GM13976 (cell line): ENCODE measurements around the gene GNAQ.

ENCODE experiments used
- DNase-seq: peaks from one replicate; pipeline ENCODE4 v3.0.0; 2012; ENCODE audit warnings: low spot score
- CTCF ChIP-seq: IDR thresholded peaks from 2 replicates; pipeline ENCODE4 v1.5.1; 2012; ENCODE audit warnings: borderline replicate concordance, mild to moderate bottlenecking; ENCODE audit not compliant: insufficient read depth; ENCODE audit errors: extremely low read depth, missing control alignments, control extremely low read depth
- in situ Hi-C: fragments of 300-500 bp; cut with MboI; formaldehyde crosslinking; loops from one replicate; pipeline ENCODE4 v1.12.0; 2022; ENCODE audit warnings: low sequenced_read_pairs, mixed read lengths, inconsistent platforms; ENCODE audit not compliant: unreplicated experiment

GNAQ gene

GRCh38 chr9:77981332-77981731 lies 50.3 kb downstream of the GNAQ start:
- in situ Hi-C loops, result no loop called here
- DNase-seq, result no peak
- no peak for TF ChIP-seq CTCF

DNA sequence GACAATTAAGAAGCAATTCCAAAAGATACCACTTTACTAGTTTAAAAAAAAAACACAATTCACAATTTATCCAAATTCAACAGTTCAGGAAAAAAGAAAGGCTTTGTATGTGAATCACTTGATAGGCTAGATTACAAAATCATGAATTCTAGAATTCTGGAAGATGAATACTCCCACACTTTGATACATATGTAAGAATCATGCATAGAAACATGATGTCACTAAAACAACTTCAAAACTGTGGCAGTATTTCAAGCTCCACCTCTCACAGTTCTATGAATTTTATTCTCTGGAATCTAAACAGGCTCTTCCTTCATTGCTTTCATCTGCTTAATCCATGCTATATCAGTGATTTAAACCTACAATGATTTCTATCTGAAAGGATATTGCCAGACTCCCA lies 51.0 kb downstream of the GNAQ start:
- no peak for TF ChIP-seq CTCF
- no peak for DNase-seq
- in situ Hi-C loops, result no loop called here

GRCh38 chr9:77978086-77978781 lies 53.4 kb downstream of the GNAQ start:
- no peak for TF ChIP-seq CTCF
- DNase-seq, result peak; percentile 12
- in situ Hi-C loops, result no loop called here

GRCh38 chr9:77977210-77977611 lies 54.4 kb downstream of the GNAQ start:
- DNase-seq, result peak; percentile 13
- TF ChIP-seq CTCF, result peak; percentile 20
- in situ Hi-C loops, result no loop called here

DNA sequence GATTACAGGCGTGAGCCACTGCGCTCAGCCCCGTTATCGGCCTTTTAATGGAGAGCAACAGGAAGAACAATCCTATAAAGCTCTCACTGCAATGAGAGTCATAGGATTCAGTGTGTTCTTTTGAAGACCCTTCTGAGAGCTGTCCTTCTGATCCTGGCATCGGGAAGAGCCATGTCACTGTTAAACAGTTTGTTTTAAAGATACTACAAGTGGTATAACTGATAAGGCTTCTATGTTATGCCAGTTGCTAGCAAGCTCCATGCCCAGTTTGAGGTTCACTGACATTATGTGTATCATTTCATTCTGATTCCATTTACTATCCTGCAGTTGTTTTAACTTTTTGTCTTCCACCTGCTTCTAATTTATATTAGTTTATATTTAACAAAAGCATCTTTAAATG lies 55.8 kb downstream of the GNAQ start:
- no peak for TF ChIP-seq CTCF
- in situ Hi-C loops, result no loop called here
- DNase-seq, result no peak

DNA sequence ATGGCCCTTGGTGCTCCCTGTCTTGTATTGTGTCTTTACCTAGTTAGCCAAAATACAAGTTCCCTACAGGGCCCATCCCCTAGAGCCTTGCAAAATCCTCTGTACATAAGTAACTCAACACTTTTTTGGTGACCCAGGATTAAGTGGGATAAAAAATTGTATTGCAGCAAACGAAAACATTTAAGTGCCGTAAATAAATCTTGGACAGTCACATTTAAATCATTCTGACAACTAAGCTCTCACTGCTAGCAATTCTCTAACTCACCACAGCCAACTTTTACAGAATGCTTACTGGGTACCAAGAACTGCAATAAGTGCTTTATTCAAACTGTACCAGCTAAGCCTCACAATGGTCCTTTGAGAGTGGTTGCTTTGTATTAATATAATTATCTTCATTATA lies 56.6 kb downstream of the GNAQ start:
- in situ Hi-C loops, result no loop called here
- TF ChIP-seq CTCF, result no peak
- DNase-seq, result no peak
